NCI-H146 (cell line): Measurements from ENCODE around the gene SLC27A1.
"Not testable (repeated sequence)": the region's sequence is repeated elsewhere in the genome, so short reads cannot be mapped to it uniquely, and the experiment has no call there.

ENCODE experiments used
- DNase-seq: peaks from one replicate; lab custom pipeline; 2025; lab: John Stamatoyannopoulos, UW

The SLC27A1 gene

DNA sequence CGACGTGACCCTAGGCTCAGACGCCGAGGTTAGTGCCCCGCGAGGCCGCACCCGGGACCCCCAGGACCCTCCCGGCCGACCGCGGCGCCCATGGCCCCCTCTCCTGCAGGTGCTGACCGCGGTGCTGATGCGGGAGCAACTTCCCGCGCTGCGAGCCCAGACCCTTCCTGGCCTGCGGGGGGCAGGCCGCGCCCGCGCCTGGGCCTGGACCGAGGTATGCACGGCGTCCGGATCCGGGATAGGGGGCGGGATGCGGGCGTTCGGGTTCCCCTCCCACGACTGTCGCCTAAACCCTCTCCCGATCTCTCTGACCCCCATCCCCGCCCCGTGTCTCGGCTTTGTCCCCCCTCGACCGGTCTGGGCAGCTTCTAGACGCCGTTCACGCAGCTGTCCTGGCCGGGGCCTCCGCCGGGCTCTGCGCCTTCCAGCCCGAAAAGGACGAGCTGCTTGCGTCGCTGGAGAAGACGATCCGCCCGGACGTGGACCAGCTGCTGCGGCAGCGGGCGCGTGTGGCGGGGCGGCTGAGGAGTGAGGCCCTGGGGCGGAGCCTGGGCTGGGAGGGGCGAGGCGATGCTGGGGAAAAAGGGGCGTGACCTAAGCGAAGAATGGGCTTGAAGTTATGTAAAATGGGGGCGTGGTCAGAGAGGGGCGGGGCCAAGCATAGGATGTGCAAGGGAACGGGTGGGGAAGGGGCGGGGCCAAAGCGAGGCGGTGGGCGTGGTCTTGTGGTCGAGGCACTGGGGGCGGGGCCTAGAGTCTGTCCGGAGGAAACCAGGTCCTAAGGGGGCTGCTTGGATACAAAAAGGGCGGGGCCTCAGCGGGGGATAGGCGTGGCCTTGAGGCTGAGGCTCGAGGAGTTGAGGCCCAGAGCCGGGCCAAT lies 69.2 kb downstream of the SLC27A1 start:
- peak; percentile 99 for DNase-seq

DNA sequence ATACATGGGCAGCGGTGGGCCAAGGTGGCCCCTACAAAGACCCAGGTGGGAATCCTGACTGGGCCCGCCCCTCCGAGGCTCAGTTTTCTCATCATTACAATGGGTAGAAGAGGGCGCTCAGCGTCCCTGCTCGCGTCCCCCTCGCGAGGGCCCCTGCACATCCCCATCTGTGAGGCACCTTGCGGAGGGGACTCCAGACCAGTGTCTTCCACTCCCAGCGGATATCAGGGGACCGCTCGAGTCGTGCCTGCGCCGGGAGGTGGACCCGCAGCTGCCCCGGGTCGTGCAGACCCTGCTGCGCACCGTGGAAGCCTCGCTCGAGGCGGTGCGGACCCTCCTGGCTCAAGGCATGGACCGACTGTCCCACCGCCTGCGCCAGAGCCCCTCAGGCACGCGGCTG lies 69.8 kb downstream of the SLC27A1 start:
- DNase-seq: no peak

DNA sequence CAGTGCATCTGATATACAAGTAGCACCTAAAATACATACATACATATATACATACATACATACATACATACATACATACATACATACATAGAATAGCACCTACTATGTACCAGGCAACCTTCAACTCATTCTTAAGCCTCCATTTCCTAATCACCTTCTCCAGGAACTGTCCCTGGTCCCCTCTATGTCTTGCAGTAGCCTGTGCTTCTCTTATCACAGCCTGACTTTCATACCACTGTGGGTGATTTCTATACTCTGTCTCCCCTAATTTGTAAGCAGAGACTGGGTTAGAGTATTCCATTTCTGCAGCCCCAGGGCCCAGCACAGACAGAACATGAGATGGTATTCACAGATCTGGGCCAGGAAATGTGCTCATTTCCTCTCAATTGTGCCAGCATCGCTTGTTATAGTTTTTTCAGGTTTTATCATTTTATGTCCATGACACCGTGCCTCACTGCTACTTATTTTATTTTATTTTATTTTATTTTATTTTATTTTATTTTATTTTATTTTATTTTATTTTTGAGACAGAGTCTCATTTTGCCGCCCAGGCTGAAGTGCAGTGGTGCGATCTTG lies 70.9 kb downstream of the SLC27A1 start:
- DNase-seq: no peak

DNA sequence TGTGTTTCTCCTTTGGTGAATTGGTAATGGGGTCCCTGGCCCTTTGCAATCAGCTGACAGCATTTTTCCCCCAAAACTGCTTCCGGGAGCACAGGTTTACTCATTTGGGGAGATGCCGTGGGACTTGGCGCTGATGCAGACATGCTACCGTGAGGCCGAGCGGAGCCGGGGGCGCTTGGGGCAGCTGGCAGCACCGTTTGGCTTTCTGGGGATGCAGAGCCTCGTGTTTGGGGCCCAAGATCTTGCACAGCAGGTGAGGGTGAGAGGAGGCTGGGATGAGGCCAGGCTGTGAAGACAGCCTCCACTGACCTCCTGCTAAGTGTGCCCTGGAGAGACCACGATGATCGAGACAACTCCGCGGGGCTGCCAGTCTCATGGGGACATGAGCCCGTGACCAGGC lies 71.7 kb downstream of the SLC27A1 start:
- no peak for DNase-seq

DNA sequence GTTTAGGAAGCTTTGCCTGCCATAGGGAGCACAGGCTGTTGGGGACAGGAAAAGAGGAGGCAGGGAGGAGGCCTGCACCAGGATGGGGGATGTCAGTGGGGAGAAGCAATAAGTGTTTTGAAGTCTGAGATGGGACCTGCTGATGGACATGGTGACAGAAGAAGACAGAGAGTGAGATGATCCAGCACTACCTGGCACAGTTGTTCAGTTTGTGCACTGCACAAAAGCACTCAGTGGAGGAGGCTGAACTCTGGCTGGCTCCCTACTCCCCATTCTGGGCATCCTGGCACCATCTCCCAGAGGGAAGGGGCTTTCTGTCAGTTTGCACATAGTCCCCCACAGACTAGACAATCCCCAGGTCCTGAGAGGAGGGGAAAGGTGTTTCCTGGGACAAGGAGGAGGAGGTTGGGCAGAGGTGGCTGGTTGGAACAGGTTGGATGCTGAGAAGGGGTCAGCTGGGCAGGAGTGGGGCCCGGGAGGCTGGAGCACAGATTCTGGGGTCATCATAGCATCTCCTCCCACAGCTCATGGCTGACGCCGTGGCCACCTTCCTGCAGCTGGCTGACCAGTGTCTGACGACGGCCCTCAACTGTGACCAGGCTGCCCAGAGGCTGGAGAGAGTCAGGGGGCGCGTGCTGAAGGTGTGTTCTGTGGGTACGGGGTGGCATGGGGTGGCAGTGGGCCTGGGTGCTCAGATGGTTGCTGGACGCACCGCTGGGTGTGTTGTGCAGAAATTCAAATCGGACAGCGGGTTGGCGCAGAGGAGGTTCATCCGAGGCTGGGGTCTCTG lies 72.7 kb downstream of the SLC27A1 start:
- no peak for DNase-seq

DNA sequence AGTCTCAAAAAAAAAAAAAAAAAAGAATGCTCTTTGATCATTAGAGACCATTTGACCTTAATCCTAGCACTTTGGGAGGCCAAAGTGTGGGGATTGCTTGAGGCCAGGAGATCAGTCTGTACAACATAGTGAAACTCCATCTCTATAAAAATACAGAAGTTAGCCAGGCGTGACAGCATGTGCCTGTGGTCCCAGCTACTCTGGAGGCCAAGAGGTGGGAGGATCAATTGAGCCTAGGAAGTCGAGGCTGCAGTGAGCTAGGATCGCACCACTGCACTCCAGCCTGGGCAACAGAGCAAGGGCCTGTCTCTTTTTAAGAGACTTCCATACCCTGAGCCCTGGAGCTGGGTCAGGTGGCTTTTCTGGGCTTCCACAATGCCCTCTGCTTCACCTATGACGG lies 73.7 kb downstream of the SLC27A1 start:
- DNase-seq: no peak

DNA sequence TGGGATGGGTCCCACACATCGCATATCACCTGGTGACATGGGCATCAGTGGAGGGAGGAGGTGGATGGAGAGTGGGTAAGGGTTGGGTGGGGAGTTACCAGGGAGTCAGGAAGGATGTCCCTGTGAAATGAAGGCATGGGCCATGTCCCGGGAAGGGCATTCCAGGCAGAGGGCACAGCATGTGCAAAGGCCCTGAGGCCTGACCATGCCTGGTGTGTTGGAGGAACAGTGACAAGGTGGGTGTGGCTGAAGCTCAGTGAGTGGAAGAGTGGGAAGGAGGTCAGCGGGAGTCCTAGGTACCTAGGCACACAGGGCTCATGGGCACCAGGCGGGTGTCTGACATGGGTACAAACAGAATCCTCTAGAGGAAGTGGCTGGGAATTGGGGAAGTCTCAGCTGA lies 74.1 kb downstream of the SLC27A1 start:
- no peak for DNase-seq

DNA sequence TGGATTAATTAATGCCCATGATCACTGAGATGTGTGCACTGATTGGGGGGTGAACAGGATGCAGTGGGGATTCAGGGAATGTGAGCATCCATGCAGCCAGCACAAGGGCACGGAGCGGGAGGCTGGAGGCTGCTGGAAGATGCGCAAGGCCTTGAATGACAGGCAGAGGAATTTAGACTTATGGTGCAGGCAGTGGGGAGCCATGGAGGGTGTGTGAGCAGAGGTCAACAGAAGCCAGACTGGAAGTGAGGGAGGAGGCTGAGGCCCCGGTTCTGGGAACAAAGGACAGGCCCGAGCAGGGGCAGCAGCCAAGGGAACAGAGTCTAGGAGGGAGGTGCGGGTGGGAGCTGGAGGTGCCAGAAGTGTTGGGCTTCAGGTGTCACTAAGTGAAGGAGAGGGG lies 77.8 kb downstream of the SLC27A1 start:
- no peak for DNase-seq

DNA sequence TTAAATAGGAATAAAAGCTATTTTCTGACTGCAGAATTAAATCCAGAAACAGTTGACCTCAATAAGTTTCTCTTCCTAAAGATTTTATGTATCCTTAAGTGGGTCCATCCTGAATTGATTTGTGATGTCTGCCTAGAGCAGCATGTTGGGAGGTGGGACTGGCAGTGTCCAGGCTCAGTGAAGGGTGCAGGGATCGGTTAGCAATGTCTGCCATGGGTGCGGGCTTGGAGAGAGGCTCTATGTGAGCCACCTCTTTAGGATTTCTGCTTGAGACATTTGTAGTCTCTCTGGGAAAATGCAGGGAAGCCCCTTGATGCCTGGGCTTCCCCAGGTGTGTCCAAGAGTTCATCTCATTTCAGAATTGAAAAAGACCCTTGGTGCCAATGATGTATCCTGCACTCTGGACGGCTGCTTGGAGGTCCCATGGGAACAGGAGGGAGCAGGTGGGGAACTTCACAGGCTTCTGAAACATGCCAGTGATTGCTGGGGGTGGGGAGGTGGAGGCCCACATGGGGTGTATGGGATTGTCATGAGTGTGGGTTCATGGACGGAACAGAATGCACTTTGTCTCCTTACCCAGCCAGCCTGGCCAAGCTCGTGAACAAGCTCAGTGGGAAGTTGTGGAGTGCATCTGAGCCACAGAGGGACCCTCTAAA lies 78.9 kb downstream of the SLC27A1 start:
- no peak for DNase-seq

DNA sequence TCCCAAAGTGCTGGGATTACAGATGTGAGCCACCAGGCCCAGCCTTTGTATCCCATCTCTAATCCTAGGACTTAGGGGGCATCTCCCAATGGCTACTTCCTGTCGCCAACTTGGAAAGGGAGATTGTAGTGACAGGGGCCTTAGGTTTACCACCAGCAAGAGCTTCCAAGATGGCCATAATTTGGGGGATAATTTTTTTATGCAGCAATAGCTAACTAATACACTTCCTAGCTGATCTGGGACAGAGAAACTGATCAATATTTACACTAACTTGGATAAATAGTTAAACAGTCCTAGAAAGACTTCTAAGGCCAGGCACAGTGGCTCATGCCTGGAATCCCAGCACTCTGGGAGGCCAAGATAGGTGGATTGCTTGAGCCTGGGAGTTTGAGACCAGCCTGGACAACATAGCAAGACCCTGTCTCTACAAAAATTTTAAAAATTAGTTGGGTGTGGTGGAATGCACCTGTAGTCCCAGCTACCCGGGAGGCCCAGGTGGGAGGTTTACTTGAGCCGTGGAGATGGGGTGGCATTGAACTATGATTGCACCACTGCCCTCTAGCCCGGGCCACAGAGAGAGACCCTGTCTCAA lies 79.8 kb downstream of the SLC27A1 start:
- no peak for DNase-seq

DNA sequence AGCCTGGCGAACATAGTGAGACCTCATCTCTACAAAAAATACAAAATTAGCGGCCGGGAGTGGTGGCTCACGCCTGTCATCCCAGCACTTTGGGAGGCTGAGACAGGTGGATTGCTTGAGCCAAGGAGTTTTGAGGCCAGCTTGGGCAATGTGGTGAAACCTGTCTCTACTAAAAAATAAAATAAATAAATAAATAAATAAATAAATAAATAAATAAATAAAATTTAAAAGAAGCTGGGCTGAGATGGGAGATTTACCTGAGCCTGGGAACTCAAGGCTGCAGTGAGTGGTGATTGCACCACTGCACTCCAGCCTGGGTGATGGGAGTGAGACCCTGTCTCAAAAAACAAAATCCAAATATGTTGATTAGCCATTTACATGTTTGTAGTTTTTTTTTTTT lies 82.4 kb downstream of the SLC27A1 start:
- DNase-seq: not testable (repeated sequence)

DNA sequence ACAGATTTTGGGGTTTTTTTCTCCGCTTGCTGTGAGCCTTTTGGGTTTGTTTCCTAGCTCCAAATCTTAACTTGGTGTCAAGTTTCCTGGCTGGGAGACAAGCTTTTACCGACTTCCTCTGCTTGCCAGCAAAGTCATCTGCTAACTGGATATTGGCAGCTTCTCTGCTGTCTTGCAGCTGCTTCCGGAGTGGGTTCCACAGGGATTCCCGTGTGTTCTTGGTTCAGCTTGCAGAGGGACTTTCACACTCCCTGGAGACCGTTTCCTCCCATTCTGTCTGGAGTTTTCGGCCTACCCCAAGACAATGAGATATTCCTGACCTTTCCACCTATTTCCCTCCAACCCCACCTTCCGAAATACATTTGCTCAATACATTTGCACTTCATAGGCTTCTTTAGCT lies 82.9 kb downstream of the SLC27A1 start:
- DNase-seq: no peak

DNA sequence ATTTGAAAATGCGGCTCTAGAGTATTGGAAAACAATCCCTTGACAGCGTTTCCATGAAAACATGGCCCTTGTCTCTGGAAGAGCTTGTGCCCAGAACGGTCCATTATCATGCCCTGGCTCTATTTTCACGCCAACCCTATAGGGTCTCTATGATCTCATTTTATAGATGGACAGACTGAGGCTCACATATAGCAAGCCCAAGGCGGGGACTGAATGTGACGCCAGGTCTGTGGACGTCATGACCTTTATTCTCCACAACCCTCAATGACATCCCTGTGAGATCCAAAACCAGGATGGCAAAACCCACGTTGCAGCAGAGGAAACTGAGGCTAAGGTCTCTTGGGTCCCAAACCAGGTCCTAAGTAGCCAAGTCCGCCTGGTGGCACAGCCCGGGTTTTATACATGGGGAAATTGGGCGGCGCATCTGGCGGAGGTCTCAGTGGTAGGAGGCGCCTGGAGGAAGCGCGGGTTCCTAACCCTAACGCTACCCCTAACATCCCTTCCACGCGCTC lies 84.7 kb downstream of the SLC27A1 start:
- no peak for DNase-seq

DNA sequence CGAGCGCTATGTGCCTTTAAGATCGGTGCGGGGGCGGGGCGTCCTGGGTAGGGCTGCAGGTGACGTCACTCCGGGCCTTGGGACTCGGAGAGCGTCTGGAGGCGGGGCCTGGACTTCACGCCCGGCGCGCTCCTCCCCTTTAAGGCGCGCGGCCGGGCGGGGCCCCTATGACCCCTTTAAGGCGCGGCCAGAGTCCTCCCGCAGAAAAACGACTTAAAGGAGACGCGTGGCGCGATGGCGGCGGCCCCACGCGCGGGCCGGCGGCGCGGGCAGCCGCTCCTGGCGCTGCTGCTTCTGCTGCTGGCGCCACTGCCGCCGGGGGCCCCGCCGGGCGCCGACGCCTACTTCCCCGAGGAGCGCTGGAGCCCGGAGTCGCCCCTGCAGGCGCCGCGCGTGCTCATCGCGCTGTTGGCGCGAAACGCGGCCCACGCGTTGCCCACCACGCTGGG lies 85.2 kb downstream of the SLC27A1 start, which contains the start of gene COLGALT1:
COLGALT1 (plus strand) TSS at position 170 of the 449 bp plus-strand sequence; CDS start at position 235, 65 bp downstream.
- peak; percentile 99 for DNase-seq
